Brain pericyte (primary cell): ENCODE data around the gene KIF15.
"Not testable (repeated sequence)": the region's sequence is repeated elsewhere in the genome, so short reads cannot be mapped to it uniquely, and the experiment has no call there.

ENCODE experiments used
- DNase-seq: peaks from one replicate; pipeline ENCODE4 v3.0.0-alpha.2; 2012; ENCODE audit warnings: low read depth, low spot score

The KIF15 gene

DNA sequence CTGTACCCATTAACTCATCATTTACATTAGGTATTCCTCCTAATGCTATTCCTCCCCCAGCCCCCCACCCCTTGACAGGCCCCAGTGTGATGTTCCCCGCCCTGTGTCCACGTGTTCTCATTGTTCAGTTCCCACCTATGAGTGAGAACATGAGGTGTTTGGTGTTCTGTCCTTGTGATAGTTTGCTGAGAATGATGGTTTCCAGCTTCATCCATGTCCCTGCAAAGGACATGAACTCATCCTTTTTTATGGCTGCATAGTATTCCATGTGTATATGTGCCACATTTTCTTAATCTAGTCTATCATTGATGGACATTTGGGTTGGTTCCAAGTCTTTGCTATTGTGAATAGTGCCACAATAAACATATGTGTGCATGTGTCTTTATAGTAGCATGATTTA is 54.7 kb downstream of the KIF15 start:
- not testable (repeated sequence) for DNase-seq

DNA sequence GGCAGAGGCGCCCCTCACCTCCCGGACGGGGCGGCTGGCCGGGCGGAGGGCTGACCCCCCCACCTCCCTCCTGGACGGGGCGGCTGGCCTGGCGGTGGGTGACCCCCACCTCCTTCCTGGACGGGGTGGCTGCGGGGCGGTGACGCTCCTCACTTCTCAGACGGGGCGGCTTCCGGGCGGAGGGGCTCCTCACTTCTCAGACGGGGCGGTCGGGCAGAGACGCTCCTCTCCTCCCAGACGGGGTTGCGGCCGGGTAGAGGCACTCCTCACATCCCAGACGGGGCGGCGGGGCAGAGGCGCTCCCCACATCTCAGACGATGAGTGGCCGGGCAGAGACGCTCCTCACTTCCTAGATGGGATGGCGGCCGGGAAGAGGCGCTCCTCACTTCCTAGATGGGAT is 59.6 kb downstream of the KIF15 start:
- not testable (repeated sequence) for DNase-seq

DNA sequence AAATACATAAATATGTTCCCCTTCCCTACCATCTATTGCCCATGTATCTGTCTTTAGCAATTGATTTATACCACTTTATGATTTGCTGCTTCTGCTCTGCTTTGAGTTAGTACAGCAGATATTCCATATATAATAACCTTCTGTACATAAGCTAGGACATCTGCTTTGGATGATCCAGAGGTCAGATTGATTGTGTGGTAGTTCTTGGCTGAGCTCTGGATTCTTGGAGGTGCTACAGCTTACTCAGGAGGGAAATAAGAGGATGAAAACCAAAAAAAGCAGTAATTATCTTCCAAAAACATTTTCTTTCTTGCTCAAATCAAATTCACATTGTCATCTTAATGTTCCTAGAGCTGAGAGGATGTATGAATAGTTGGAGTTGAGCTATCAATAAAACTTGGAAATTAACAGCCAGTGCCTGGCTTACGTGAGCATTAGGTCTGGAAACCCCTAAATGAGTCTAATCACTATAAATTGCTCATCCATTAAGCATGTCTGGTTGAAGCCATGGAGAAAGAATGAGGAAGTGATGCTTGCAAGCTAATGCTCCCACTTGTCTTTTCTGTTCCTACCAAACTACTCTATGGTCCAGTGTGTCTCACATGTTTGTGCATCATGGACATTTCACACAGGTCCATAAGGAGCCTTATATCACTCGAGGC is 63.8 kb downstream of the KIF15 start:
- no peak for DNase-seq

DNA sequence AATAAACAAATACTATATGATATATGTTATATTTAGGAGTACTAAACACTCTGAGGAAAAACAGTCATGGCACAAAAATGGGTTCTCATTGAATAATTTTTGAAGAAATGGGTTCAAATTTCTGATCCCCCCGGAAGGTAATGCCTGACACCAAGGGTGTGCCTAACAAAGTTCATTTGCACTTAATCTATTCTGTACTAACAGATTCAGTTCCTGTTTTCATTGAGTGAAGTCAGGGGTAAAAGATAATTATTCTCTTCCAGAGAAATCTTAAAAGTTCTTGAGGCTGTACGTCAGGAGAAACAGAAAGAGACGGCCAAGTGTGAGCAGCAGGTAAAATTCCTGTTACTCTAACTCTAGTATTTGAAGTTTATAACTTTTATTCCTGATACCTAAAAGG is 65.6 kb downstream of the KIF15 start:
- DNase-seq = no peak

DNA sequence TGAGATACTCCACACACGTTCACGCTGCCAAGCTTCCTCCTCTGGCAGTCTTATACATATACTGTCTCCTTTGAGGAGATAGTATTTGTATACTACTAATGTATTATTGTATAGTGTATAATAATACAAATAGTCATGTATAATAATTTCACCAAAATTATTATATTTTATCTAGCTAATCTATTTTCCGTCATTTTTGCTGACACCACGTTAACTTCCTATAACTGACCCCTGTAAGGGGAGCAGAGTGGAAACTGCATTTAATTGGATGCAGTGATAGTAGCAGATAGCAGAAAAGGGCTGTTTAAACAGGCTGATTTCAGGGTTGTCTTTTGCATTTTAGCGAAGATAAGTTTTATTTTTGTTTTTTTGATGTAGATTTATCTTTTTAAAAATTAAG is 69.6 kb downstream of the KIF15 start:
- DNase-seq = no peak

DNA sequence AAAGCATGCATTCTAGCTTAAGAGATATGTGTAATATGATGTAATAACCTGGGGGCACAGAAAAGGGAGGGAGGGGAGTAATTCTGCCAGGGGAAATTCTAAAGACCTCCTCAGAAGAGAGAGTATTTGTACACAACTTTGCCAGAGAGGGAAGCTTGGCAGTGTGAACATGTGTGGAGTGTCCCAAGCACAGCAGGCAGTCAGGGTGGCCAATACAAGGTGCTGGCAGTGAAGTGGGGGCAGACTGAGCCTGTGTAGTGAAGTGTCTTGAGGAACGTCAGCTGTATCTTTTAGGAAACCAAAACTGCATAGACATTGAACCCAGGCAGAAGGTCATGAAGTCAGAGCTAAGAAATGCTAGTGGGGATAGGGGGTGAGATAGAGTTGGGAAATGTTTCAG is 70.4 kb downstream of the KIF15 start:
- DNase-seq = no peak

DNA sequence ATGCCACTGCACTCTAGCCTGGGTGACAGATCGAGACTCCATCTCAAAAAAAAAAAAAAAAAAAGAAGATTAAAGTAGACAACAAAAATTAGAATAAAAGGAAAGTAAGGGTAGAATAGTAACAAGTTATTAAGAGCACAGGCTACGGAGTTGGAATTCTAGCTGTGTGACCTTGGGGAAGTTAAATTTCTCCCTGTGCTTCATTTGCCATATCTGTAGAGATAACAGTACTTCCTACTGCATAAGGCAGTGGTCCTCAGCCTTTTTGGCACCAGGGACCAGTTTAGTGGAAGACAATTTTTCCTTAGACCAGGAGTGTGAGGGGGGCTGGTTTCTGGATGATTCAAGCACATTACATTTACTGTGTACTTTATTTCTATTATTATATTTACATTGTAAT is 71.4 kb downstream of the KIF15 start:
- DNase-seq = no peak

DNA sequence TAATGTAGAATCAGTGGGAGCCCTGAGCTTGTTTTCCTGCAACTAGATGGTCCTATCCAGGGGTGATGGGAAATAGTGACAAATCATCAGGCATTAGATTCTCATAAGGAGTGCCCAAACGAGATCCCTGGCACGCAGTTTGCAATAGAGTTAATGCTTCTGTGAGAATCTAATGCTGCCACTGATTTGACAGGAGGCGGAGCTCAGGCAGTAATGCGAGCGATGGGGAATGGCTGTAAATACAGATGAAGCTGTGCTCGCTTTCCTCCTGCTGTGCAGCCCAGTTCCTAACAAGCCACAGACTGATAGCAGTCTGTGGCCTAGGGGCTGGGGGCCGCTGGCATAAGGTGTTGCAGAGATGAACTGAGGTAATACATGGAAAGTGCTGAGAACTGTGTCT is 71.8 kb downstream of the KIF15 start:
- no peak for DNase-seq

DNA sequence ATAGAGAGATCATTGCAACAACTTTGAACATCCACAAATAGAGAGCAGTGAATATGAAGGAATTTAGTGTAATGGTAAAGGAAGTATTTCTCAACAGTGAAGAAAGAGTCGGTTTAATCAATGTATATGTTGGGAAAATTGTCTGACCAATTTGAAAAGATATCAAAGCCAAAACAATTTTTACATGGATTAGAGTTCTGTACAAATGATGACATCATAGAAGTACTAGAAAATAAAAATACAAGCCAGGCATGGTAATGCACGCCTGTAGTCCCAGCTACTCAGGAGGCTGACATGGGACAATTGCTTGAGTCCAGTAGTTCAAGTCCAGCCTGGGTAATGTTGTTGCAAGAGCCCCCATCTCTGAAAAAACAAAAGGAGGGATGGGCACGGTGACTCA is 74.1 kb downstream of the KIF15 start:
- no peak for DNase-seq

DNA sequence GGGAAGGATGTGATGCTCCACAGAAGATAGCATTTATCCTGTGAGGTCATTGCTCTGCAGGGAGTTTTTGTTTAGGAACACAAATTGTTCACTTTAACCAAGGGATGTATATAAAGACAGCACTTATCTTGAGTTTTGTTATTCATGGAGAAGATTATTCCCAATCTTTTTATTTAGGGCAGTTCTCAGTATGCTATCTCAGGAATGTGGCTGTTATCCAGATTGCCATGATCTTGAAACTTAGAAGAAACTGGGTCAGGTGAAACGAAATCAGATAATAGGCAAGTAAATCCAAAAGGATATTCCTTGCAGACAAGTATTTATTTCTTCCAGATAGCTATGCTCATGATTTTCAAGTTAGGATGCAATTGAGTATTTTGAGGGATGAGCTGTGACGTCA is 80.8 kb downstream of the KIF15 start:
- DNase-seq = no peak

DNA sequence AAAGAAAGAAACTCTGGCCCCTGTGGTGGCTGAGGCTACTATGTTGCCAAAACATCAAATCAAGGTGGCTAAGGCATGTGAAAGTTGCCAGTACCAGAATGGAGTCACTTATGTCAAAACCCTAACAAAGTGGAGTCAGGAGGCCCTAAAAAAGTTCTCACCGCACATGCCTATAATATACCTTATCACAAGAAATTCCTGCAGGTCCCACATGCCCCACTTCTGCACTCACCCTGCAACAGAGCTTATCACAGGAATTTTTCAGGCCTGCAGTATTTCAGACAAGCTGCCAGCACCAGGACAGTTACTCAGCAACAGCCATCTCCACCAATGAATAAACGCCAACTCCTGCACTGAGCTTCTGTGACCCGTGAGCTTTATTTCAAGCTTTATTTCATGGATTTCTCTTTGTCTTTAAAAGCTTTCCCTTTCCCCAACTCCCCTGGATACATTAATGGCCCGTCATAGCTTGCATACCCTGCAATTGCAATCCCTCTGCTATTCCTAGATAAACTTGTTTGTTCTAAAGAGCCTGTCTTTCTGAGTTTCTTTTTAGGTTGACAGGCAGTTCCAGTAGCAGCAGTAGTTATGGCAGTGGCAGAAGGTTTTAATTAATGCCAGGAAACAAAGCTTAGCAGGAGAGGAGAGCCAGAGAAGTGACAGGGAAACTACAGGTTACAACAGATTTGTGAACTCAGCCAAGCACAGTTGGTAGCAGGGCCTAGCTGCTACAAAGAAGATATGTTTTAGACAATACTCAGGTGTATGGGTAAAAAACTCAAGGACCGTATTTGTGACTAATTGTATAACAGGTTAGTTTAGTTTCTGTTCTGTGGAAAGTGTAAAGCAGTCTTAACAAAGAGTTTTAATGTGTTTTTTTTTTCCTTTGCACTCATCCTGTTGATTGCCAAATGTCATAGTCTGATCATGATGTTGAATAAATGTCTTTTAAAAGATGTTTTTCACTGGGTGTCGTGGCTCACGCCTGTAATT is 84.2 kb downstream of the KIF15 start:
- DNase-seq = no peak

DNA sequence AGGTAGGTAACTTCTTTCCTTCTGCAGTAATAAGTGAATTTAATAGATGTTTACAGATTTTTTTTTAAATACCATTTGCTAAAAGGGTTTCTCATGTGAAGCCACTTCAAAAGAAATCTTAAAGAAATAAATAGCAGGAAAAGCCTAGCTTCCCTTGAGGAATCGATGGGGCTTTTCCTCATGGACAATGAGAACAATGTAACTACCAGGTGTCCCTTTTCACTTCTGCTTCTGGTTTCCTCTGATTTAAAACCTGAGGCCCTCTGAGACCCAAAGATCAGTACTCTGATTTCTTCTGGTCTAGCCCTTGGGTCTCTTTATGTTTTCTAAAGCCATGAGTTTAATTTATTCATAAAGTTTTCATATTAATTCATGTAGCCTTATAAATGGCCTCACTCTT is 87.0 kb downstream of the KIF15 start:
- DNase-seq = no peak

DNA sequence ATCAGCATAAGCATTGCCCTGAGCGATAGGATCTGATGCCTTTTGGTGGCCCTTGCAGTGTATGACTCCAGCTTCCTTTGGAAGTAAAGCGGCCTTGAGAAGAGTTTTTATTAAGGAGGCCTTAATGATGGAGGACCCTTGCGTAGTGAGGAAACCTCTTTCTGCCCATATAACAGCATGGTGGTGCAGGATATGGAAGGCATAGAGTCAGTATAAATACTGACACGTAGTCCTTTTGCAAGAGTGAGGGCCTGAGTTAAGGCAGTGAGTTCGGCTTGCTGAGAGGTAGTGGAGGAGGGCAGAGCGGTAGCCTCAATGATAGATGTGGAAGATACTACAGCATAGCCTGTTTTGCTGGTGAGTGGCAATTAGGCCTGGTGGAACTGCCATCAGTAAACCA is 95.1 kb downstream of the KIF15 start:
- DNase-seq = not testable (repeated sequence)

DNA sequence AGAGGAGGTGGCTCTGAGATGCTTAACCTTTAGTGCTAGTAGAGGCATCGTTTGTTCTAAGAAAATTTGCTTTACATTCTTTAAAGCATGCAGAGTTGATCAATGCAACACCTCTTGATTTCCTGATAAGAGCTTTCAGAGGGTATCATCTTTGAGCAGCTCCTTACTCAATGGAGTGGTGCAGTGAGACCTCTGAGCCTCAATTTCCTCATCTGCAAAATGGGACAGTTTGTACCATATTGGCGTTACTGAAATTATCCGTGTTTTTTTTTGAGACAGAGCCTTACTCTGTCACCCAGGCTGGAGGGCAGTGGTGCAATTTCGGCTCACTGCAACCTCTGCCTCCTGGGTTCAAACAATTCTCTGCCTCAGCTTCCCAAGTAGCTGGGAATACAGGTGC is 98.5 kb downstream of the KIF15 start:
- no peak for DNase-seq

DNA sequence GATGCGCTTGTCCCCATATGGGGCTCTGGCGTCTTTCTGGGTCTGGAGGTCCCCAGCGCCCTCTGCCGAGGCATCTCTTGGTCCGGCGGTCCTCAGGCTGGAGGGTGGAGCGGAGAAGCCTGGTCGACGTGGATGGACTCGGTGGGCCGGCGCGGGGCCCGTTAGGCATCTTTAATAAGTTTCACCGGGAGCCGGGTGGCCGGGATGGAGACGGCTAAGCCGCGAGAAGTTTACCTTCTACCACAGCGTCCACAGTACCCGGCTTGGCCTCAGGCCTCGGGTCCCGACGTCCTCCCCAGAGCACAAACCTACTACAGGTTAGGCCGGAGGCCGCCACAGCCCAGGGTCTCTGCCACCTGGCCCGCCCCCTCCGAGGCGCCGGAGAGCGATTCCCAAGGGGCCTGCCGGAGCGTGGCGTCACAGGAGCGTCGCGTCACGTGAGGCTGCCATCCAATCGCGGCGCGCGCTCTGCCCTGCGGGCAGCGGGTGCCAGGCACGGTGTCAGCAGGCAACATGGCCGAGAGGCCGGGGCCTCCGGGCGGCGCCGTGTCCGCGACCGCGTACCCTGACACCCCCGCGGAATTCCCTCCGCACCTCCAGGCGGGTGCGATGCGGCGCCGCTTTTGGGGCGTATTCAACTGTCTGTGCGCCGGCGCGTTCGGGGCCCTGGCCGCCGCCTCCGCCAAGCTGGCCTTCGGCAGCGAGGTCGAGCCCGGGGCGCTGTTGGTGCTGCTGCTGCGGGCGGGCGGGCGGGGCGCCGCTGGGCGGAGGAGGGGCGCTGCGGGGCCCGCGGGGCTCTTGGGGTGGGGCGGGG is 100.0 kb downstream of the KIF15 start, which contains the start of gene TMEM42:
Gene TMEM42, plus strand, starts transcription at position 501 of the 814 bp plus-strand sequence. Its CDS starts 13 bp downstream, at position 514.
- peak; percentile 82 for DNase-seq

DNA sequence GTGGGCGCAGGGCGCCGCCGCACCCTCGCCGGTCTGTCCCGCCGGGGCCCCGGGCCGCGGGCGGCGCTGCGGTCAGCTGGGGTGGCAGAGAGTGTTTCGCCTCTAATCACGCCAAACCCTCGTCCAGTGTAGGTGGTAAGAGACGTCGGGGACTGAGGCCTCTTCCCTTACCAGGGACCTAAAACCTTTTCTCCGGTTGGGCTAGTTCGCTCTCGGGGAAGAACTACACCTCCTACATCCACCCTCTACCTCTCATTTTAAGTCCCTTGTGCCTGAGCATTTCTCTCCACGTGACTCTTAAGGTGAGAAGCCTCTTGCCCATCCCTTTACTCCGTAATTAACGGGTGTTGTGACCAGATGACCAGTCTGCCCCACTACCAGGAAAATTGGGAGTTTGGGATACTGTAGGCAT is 100.6 kb downstream of the KIF15 start:
- DNase-seq = no peak

DNA sequence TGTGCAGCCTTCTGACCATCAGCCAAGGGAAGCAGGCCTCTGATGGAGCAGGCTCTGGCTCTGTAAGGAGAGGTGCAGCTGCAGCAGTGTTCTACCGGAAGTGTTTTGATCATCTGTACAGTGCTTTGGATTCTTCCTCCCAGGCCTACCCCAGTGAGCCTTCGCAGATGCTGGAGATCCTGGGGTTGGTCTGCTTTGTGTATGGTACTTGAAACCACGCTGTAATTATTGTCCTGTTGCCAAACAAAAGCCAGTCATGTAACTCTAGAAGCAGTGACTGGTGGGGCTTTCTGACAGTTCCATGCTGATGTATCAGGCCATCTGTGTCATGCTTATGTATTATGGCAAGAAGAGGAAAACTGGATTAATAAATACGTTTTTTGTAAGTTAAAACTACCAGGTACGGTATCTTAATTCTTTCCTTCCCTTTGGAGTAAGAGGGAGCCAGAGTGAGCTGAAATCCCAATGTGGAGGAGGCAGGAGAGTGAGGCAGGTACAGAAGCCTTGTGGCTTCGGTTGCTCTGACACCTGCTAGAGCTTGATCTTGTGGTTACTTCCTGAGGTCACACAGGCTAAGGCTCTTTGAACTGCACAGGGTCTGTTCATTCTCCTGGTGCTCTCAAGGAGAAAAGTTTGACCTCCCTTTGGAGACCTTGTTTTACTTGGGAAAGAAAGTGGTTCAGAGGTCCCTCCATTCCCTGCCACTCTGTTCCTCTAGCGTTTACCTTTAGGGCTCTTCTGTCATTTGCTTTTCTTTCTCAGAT is 103.9 kb downstream of the KIF15 start:
- DNase-seq = no peak

DNA sequence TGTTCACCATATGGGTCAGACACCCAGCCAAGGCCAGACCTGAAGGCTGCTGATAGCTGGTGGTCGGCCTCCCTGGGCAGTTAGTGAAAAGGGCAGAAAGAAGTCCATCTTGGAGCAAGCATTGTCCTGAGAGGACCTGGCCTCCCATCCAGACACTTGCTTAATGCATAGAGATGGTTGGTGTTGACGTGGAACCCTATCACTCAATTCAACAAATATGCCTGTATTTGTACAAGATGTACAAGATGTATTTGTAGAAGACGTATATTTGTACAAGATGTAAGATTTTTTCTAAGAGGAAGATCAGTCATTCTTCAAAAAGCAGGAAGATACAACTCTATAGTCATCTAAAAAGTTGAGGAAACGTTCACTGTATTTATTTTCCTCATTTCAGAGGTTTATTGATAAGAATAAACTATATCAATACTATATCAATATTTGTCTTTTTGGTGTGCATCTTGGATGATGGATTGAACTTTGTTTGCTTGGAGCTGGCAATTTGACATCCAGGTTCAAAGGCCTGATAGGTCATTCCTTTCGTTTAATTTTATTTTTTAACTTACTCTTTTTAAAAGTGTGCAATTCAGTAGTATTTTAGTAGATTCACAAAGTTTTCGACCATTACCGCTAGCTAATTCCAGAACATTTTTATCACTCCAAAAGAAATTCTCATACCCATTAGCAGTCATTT is 106.0 kb downstream of the KIF15 start:
- no peak for DNase-seq

DNA sequence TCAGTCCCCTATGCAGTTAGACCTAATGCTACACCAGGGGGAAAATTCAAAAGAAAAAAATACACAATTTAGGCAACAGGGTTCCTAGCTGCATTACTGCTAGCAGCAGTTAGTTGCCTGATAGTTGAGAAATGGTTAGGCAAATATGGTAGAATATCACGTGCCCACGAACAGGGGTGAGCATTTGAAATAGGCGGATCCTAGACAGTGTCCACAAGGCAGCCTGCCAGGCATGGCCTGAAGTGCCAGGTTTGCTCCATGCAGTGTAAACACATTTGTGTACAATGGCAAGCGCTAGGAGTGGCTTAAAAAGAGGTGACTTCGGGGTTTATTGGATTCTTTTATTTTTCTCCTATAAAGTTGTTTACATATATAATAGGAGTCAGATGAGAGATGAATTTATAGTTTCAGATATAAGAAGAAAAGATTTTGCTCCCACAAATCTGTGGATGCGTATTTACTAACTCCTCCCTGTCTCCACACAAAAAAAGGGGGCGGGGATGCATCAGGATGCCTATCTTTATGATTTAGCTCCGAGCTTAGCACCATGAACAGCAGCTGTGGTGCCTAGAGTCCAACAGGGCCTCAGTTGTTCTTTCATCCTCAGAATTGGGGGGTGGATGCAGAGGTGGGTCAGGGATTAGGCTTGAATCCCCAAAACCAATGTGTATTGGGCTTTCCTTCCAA is 108.9 kb downstream of the KIF15 start:
- DNase-seq = no peak

DNA sequence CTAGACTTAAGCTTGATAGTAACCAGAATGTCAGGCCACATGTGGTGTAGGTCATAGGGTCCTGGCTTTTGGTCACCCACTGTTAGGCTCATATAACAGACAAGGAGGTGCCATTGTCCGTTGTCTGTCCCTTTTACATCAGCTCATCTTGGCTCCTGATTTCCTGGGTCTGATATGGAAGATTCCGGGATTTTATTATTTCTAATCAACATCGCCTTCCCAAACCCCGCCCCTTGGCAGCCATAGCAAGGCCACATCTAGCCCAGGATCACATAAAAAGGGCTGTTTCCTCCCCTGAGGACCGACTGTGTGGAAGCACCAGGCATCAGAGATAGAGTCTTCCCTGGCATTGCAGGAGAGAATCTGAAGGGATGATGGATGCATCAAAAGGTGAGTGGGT is 112.7 kb downstream of the KIF15 start, which contains the start of gene TGM4:
Gene TGM4, plus strand, starts transcription at position 301 of the 400 bp plus-strand sequence. Its CDS starts 71 bp downstream, at position 372.
- DNase-seq = no peak
